22Rv1 (cell line): ENCODE data around the gene GPX4.

Experiments
- H3K27ac ChIP-seq: fragments of 450-650 bp; 2 replicates; pipeline ENCODE4 v1.5.1; 2017
- ZFX ChIP-seq: fragments of 450-650 bp; IDR thresholded peaks from 2 replicates; pipeline ENCODE4 v1.6.1; 2017; ENCODE audit warnings: antibody characterized with exemption, borderline replicate concordance
- TF ChIP-seq, protein P1 (sequence below): fragments of 450-650 bp; IDR thresholded peaks from 2 replicates; pipeline ENCODE4 v1.5.1; 2017; ENCODE audit warnings: mild to moderate bottlenecking

The GPX4 gene

DNA sequence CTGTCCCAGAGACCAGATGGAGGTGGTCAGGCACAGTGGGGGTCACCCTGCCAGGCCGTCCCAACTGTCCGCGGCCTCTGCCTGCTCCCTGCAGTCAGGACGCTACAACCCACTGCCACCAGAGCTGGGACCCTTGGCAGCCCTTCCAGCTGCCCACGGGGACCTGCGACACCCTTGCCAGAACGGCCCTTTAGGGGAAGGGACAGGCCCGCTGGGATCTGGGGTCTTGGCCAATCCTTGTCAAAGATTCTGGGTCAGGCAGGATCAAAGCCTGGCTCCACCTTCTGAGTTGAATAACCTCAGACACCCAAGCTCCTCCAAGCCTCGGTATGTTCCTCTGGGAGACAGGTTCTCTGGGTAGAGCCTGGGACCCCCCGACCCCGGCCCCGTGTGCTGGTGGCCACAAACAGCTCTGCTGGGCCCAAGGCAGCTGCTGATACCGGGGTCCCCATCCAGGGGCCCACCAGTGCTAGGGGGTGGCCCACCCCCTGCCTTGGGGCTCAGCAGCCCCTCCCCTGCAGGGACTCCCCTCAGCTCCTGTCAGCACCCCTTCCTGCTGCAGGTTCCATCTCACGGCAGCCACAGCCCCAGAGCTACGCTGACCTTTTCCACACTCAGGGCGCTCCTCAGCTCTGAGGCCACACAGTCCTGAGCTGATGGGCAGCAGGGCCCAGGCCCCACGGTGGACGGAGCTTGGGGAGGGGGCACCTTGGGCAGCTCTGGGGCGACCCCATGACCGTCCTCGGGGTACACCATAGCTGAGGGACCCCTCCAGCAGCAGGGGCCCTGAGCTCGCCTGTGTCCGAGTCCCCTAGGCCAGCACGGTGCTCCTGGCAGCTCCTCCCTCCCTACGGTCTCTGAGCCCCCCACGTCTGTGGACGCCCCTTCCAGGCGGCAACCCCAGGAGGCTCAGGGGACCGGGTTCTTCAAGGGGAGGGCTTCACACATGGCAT is 51.8 kb downstream of the GPX4 start:
- no peak overlapping the region for H3K27ac ChIP-seq
- TF ChIP-seq, protein P1, sequence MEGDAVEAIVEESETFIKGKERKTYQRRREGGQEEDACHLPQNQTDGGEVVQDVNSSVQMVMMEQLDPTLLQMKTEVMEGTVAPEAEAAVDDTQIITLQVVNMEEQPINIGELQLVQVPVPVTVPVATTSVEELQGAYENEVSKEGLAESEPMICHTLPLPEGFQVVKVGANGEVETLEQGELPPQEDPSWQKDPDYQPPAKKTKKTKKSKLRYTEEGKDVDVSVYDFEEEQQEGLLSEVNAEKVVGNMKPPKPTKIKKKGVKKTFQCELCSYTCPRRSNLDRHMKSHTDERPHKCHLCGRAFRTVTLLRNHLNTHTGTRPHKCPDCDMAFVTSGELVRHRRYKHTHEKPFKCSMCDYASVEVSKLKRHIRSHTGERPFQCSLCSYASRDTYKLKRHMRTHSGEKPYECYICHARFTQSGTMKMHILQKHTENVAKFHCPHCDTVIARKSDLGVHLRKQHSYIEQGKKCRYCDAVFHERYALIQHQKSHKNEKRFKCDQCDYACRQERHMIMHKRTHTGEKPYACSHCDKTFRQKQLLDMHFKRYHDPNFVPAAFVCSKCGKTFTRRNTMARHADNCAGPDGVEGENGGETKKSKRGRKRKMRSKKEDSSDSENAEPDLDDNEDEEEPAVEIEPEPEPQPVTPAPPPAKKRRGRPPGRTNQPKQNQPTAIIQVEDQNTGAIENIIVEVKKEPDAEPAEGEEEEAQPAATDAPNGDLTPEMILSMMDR = no peak
- no peak for TF ChIP-seq ZFX
